IMR-90 (cell line): ENCODE results near the gene HMG20B. TPM values are rescaled to one million over a fixed set of nuclear protein-coding genes. Genes with fewer than 3 reads are reported as not detected.

Source experiments
- ATAC-seq: fragments of 200-7000 bp; cut with Tn5 transposase; 2 replicates; pipeline ENCODE4 v1.9.1; 2020; ENCODE audit warnings: low read depth, mild to moderate bottlenecking, moderate library complexity
- BruUV-seq: library from RNA; stranded (reverse); fragments of 400-500 nt; replicated peaks from 2 replicates; lab custom pipeline; 2021; lab: Mats Ljungman, UMichigan
- CTCF ChIA-PET: fragments of 300-600 bp; formaldehyde crosslinking; extraction: SDS; loops from one replicate; lab custom pipeline; 2021; ENCODE audit warnings: antibody characterized with exemption; lab: Yijun Ruan, JAX
- POLR2A ChIA-PET: fragments of 300-600 bp; sonication (Branson Sonifier 250); formaldehyde crosslinking; loops from one replicate; lab custom pipeline; 2022; ENCODE audit warnings: antibody characterized with exemption; ENCODE audit not compliant: unreplicated experiment; lab: Charles Lee
- DNase-seq: peaks from one replicate; pipeline ENCODE4 v3.0.0; 2013
- H2AFZ ChIP-seq: replicated peaks from 2 replicates; pipeline ENCODE3; 2013; ENCODE audit warnings: low read length, mild to moderate bottlenecking; ENCODE audit not compliant: poor library complexity
- H2AK5ac ChIP-seq: 2 replicates; pipeline ENCODE4 v1.6.1; 2013; ENCODE audit warnings: low read depth, low read length, inconsistent platforms
- H2AK9ac ChIP-seq: replicated peaks from 2 replicates; pipeline ENCODE3; 2013; ENCODE audit warnings: mild to moderate bottlenecking, low read depth, low read length, moderate library complexity; ENCODE audit not compliant: poor library complexity
- H2BK120ac ChIP-seq: 2 replicates; pipeline ENCODE4 v1.6.1; 2013; ENCODE audit warnings: low read depth, low read length, inconsistent platforms
- H2BK15ac ChIP-seq: 3 replicates; pipeline ENCODE4 v1.6.1; 2013; ENCODE audit warnings: low read depth, low read length, inconsistent platforms
- H2BK20ac ChIP-seq: 2 replicates; pipeline ENCODE4 v1.6.1; 2013; ENCODE audit warnings: low read depth, mild to moderate bottlenecking, inconsistent platforms, low read length, moderate library complexity
- H2BK5ac ChIP-seq: 2 replicates; pipeline ENCODE4 v1.6.1; 2013; ENCODE audit warnings: mild to moderate bottlenecking, low read depth, low read length, inconsistent platforms; ENCODE audit not compliant: poor library complexity, severe bottlenecking
- H3K14ac ChIP-seq: replicated peaks from 2 replicates; pipeline ENCODE4 v1.6.1; 2013; ENCODE audit warnings: low read depth, low read length, inconsistent platforms
- H3K18ac ChIP-seq: 2 replicates; pipeline ENCODE4 v1.6.1; 2013; ENCODE audit warnings: low read depth, low read length, control low read depth
- H3K23ac ChIP-seq: 2 replicates; pipeline ENCODE4 v1.6.1; 2013; ENCODE audit warnings: low read depth, low read length, inconsistent platforms
- H3K27ac ChIP-seq: 2 replicates; pipeline ENCODE4 v1.5.1; 2013; ENCODE audit warnings: mild to moderate bottlenecking, control low read depth, low read length; ENCODE audit not compliant: insufficient read depth
- H3K27me3 ChIP-seq: 2 replicates; pipeline ENCODE4 v1.6.1; 2013; ENCODE audit warnings: low read length; ENCODE audit not compliant: control insufficient read depth, insufficient read depth
- H3K36me3 ChIP-seq: 2 replicates; pipeline ENCODE4 v1.6.1; 2013; ENCODE audit warnings: low read length, mixed read lengths; ENCODE audit not compliant: control insufficient read depth, insufficient read depth
- H3K4ac ChIP-seq: 2 replicates; pipeline ENCODE4 v1.6.1; 2013; ENCODE audit warnings: low read depth, low read length, inconsistent platforms
- H3K4me1 ChIP-seq: 2 replicates; pipeline ENCODE4 v1.6.1; 2013; ENCODE audit warnings: low read length, mixed read lengths; ENCODE audit not compliant: control insufficient read depth, insufficient read depth
- H3K4me2 ChIP-seq: 2 replicates; pipeline ENCODE4 v1.6.1; 2013; ENCODE audit warnings: low read depth, mild to moderate bottlenecking, control low read depth, low read length, moderate library complexity
- H3K4me3 ChIP-seq: 2 replicates; pipeline ENCODE4 v1.5.1; 2013; ENCODE audit warnings: low read depth, mild to moderate bottlenecking, control low read depth, low read length, moderate library complexity; ENCODE audit not compliant: insufficient read depth
- H3K56ac ChIP-seq: 2 replicates; pipeline ENCODE4 v1.6.1; 2013; ENCODE audit warnings: low read length, inconsistent platforms; ENCODE audit not compliant: insufficient read depth; ENCODE audit errors: extremely low read depth
- H3K79me1 ChIP-seq, 2 experiments: 2 replicates each; pipeline ENCODE4 v1.6.1; 2013; ENCODE audit warnings: low read length in 2 of 2, inconsistent platforms in 1 of 2, low read depth in 1 of 2
- H3K9ac ChIP-seq: 2 replicates; pipeline ENCODE4 v1.6.1; 2013; ENCODE audit warnings: low read depth, low read length, control low read depth
- H3K9me1 ChIP-seq: 2 replicates; pipeline ENCODE4 v1.6.1; 2013; ENCODE audit warnings: low read length, inconsistent platforms; ENCODE audit not compliant: insufficient read depth
- H3K9me3 ChIP-seq: 2 replicates; pipeline ENCODE4 v1.6.1; 2013; ENCODE audit warnings: low read length; ENCODE audit not compliant: control insufficient read depth, insufficient read depth
- H4K20me1 ChIP-seq: 2 replicates; pipeline ENCODE4 v1.6.1; 2013; ENCODE audit warnings: low read length, inconsistent platforms; ENCODE audit not compliant: insufficient read depth
- H4K5ac ChIP-seq: 2 replicates; pipeline ENCODE4 v1.6.1; 2013; ENCODE audit warnings: mild to moderate bottlenecking, low read depth, low read length, control low read depth
- H4K8ac ChIP-seq, 2 experiments: 2 replicates each; pipeline ENCODE4 v1.6.1; 2013; ENCODE audit warnings: low read depth in 2 of 2, low read length in 2 of 2, control low read depth in 1 of 2, inconsistent platforms in 1 of 2
- H4K91ac ChIP-seq: 2 replicates; pipeline ENCODE4 v1.6.1; 2013; ENCODE audit warnings: low read depth, low read length, inconsistent platforms; ENCODE audit not compliant: insufficient read depth
- BHLHE40 ChIP-seq: fragments of 150-350 bp; IDR thresholded peaks from 2 replicates; pipeline ENCODE4 v1.6.1; 2016; ENCODE audit warnings: mild to moderate bottlenecking, low read depth, low read length
- CEBPB ChIP-seq: IDR thresholded peaks from 2 replicates; pipeline ENCODE4 v1.6.1; 2012; ENCODE audit warnings: low read depth, low read length, improper control_type of control experiment
- CHD1 ChIP-seq: IDR thresholded peaks from 2 replicates; pipeline ENCODE4 v1.6.1; 2012; ENCODE audit warnings: low read depth, low read length, improper control_type of control experiment
- FOS ChIP-seq: fragments of 150-350 bp; IDR thresholded peaks from 2 replicates; pipeline ENCODE4 v1.6.1; 2016; ENCODE audit warnings: low read depth, low read length
- MAFK ChIP-seq: IDR thresholded peaks from 2 replicates; pipeline ENCODE4 v1.6.1; 2012; ENCODE audit warnings: low read depth, low read length, improper control_type of control experiment
- MAZ ChIP-seq: IDR thresholded peaks from 2 replicates; pipeline ENCODE4 v1.6.1; 2012; ENCODE audit warnings: low read depth, mild to moderate bottlenecking, low read length, improper control_type of control experiment, moderate library complexity, borderline replicate concordance
- MXI1 ChIP-seq: IDR thresholded peaks from 2 replicates; pipeline ENCODE4 v1.6.1; 2012; ENCODE audit warnings: low read depth, mild to moderate bottlenecking, low read length, moderate library complexity, borderline replicate concordance
- NFE2L2 ChIP-seq: fragments of 150-350 bp; IDR thresholded peaks from 2 replicates; pipeline ENCODE4 v1.6.1; 2016; ENCODE audit warnings: low read depth, mild to moderate bottlenecking, low read length
- POLR2A ChIP-seq: IDR thresholded peaks from 2 replicates; pipeline ENCODE4 v1.6.1; 2012; ENCODE audit warnings: mild to moderate bottlenecking, low read depth, low read length
- RCOR1 ChIP-seq: IDR thresholded peaks from 2 replicates; pipeline ENCODE4 v1.6.1; 2012; ENCODE audit warnings: mild to moderate bottlenecking, low read length, improper control_type of control experiment; ENCODE audit not compliant: insufficient replicate concordance
- RFX5 ChIP-seq: IDR thresholded peaks from 2 replicates; pipeline ENCODE4 v1.8.0; 2012; ENCODE audit warnings: low read depth, mild to moderate bottlenecking, low read length, moderate library complexity
- SMC3 ChIP-seq: fragments of 150-350 bp; IDR thresholded peaks from 2 replicates; pipeline ENCODE4 v1.6.1; 2016; ENCODE audit warnings: low read depth, mild to moderate bottlenecking, antibody characterized with exemption, low read length, moderate library complexity
- WGBS, 2 experiments: methylation state at CpG; one replicate each; pipeline versions ENCODE4 v1.1.5 to v1.1.7; 2013; ENCODE audit warnings: missing lambda C conversion rate in 2 of 2; ENCODE audit not compliant: insufficient read length in 1 of 2; ENCODE audit errors: extremely low coverage in 2 of 2; 5-methylcytosine and 5-hydroxymethylcytosine counted together
- dilution Hi-C: fragments of 300-500 bp; cut with HindIII; formaldehyde crosslinking; loops from one replicate; pipeline ENCODE4 v1.14.3; 2018; ENCODE audit warnings: low sequenced_read_pairs; ENCODE audit not compliant: unreplicated experiment
- in situ Hi-C: fragments of 300-500 bp; cut with MboI; formaldehyde crosslinking; loops from 3 replicates; pipeline ENCODE4 v1.14.3; 2019; ENCODE audit warnings: low sequenced_read_pairs, inconsistent platforms, mixed read lengths
- intact Hi-C: fragments of 100-400 bp; cut with micrococcal nuclease; formaldehyde crosslinking; loops from 2 replicates; pipeline ENCODE4 v1.10.0; 2022
- polyA plus RNA-seq, 3 experiments: library from polyadenylated mRNA; depleted of rRNA; stranded (reverse); fragments of >200 nt; gene quantifications; 2 replicates each; pipeline ENCODE4 v1.2.3, GENCODE V29; 2012; ENCODE audit warnings: low replicate concordance in 1 of 3
- total RNA-seq: library from RNA; depleted of rRNA; stranded (reverse); fragments of >200 nt; gene quantifications from 2 replicates; pipeline ENCODE4 v1.2.3, GENCODE V29; 2012
- TF ChIP-seq, protein P1 (sequence below): conservative IDR thresholded peaks from 2 replicates; pipeline ENCODE4 v1.5.1; 2012; ENCODE audit warnings: mild to moderate bottlenecking, low read depth, low read length, improper control_type of control experiment

HMG20B gene
- total and polyA plus RNA-seq, 2 of the 4 experiments (the other 2 are of a cell fraction): 57.5 to 63.8 TPM

DNA sequence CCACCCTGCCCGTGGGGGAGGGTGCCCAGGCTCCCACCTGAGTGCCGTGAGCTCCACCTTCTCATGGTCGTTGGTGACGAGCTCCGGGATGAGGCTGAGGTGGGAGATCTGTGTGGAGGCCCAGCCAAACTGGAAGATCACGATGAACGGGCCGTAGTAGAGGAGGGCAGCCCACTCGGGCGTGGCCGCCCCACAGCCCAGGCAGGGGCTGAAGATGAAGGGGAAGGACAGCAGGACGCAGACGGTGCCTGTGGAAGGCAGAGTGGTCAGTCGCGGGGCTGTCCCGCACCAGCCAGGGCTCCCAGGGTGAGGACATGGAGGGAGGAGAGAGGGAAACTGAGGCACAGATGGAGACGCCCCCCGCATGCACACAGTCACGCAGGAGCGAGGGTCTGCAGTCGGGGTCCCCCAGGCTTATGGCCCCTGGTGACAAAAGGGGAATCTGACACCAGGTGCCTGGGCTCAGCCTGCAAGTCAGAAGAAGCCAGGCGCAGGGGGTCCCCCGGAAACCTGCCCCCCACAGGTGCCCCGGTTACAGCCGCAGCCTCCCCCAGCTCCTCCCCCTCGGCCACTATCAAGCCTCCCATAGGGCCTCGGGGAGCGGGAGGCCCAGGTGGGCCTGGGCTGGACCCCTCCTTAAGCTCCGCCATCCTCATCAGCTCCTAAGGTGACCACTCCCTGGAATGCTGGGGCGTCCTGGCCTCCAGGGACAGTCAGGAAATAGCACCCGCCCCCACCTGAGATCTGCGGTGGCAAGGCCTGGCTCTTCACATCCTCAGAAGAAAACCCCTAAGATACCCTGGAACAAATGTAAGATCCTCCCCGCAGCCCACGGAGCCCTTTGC, 21.6 kb upstream of the HMG20B start:
- H3K36me3 ChIP-seq: peaks cover 17% of the 10 kb centered on the region
- DNase-seq: no peak

More for the DNA sequence above, 21.6 kb upstream of the HMG20B start:
- H3K9me3 ChIP-seq: no peaks in the 10 kb centered on the region
- no peak overlapping the region for H3K27ac ChIP-seq
- no peak overlapping the region for H2BK120ac ChIP-seq
- no peak overlapping the region for H3K4me3 ChIP-seq
- ChIA-PET CTCF (no interaction called here), POLR2A (no interaction called here)
- TF ChIP-seq CHD1: no peak
- no peak for TF ChIP-seq RCOR1
- no peak for TF ChIP-seq SMC3
- TF ChIP-seq MXI1: no peak
- TF ChIP-seq POLR2A: no peak
- no peak for TF ChIP-seq NFE2L2
- no peak for TF ChIP-seq MAFK
- TF ChIP-seq, protein P1, sequence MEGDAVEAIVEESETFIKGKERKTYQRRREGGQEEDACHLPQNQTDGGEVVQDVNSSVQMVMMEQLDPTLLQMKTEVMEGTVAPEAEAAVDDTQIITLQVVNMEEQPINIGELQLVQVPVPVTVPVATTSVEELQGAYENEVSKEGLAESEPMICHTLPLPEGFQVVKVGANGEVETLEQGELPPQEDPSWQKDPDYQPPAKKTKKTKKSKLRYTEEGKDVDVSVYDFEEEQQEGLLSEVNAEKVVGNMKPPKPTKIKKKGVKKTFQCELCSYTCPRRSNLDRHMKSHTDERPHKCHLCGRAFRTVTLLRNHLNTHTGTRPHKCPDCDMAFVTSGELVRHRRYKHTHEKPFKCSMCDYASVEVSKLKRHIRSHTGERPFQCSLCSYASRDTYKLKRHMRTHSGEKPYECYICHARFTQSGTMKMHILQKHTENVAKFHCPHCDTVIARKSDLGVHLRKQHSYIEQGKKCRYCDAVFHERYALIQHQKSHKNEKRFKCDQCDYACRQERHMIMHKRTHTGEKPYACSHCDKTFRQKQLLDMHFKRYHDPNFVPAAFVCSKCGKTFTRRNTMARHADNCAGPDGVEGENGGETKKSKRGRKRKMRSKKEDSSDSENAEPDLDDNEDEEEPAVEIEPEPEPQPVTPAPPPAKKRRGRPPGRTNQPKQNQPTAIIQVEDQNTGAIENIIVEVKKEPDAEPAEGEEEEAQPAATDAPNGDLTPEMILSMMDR: no peak
- TF ChIP-seq MAZ: no peak
- TF ChIP-seq BHLHE40: no peak
- no peak for TF ChIP-seq RFX5
- no peak for TF ChIP-seq CEBPB
- no peak for TF ChIP-seq FOS
- H3K4ac ChIP-seq: no peak overlapping the region
- intact Hi-C loops: no loop called here
- H4K8ac ChIP-seq: no peak overlapping the region
- H2BK5ac ChIP-seq: no peak overlapping the region
- H4K91ac ChIP-seq: no peak overlapping the region
- H3K4me1 ChIP-seq: peaks cover 12% of the 10 kb centered on the region
- 96% methylated on average over 21 of the region's 34 CpGs; no CpG with 5 or more reads in 1 of the 2 experiments for WGBS, 2 experiments
- no peak overlapping the region for H3K56ac ChIP-seq
- H3K9ac ChIP-seq: no peak overlapping the region
- ATAC-seq: no peak
- dilution Hi-C loops: no loop called here
- H3K14ac ChIP-seq: no peak overlapping the region
- H3K18ac ChIP-seq: no peak overlapping the region
- H2BK15ac ChIP-seq: no peak overlapping the region
- no peak overlapping the region for H3K23ac ChIP-seq
- H2AK9ac ChIP-seq: no peak overlapping the region
- peaks cover 36% of the 10 kb centered on the region for H4K20me1 ChIP-seq
- peaks cover 24 to 52% of the 10 kb centered on the region in 2 experiments for H3K79me1 ChIP-seq
- no peak overlapping the region for H2AFZ ChIP-seq
- H3K27me3 ChIP-seq: no peaks in the 10 kb centered on the region
- H2AK5ac ChIP-seq: no peak overlapping the region
- H4K5ac ChIP-seq: no peak overlapping the region
- H3K9me1 ChIP-seq: no peaks in the 10 kb centered on the region
- H3K4me2 ChIP-seq: no peak overlapping the region
- H2BK20ac ChIP-seq: no peak overlapping the region
- BruUV-seq: no TSS peak
- in situ Hi-C loops: no loop called here
